GM18868 (cell line): ENCODE data around the gene SYT1.

Source experiments
- ATAC-seq: cut with Tn5 transposase; IDR thresholded peaks from one replicate; pipeline ENCODE4 v1.9.1; 2021; ENCODE audit warnings: mild to moderate bottlenecking, moderate library complexity; ENCODE audit not compliant: unreplicated experiment

The SYT1 gene

GRCh38 chr12:79127271-79127751 lies 262.7 kb downstream of the SYT1 start:
- peak; percentile 94 for ATAC-seq

DNA sequence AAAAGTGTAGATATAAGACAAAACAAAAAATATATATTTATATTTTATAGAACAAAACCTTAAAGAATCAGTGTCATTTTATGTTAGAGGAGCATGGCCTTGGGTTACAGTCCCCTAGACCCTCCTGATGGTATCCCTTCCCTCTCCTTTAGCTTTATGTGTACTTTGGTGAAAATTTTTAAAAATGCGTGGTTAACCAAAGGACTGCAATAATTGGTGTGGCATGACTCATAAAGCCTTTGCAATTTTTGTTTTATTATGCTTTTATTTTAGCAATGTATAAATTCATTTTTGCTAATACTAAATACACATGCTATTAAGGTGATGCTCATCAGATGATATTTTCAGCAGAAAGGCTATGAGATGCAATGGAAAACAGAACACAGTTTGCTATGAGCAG lies 264.4 kb downstream of the SYT1 start:
- no peak for ATAC-seq

- ATAC-seq = no peak
These were observed 274.3 kb downstream of the SYT1 start for GRCh38 chr12:79138872-79139271.

DNA sequence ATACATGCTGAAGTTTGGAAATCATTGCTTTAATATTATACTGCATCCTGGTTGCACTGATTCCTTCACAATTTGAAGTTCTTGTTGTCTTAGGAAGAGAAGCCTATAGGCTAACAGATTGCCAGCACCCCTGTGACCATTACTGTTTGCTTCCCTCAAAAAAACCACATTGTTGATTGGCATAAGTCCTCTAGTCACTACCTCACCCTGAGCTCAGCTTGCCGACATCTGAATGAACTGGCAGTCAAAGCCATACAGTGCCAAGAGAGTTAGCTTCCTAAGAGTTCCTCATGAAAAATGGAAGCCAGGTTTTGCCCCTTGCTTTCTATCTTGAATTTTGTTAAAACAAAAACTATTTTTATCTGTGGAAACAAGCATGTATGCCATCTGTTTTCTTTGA lies 276.1 kb downstream of the SYT1 start:
- no peak for ATAC-seq

- no peak for ATAC-seq
These were observed 277.2 kb downstream of the SYT1 start for GRCh38 chr12:79141776-79142175.

- ATAC-seq = no peak
These were observed 279.2 kb downstream of the SYT1 start for GRCh38 chr12:79143803-79144202.

- ATAC-seq = no peak
These were observed 287.4 kb downstream of the SYT1 start for GRCh38 chr12:79151956-79152355.

GRCh38 chr12:79155683-79156082 lies 291.1 kb downstream of the SYT1 start:
- no peak for ATAC-seq

DNA sequence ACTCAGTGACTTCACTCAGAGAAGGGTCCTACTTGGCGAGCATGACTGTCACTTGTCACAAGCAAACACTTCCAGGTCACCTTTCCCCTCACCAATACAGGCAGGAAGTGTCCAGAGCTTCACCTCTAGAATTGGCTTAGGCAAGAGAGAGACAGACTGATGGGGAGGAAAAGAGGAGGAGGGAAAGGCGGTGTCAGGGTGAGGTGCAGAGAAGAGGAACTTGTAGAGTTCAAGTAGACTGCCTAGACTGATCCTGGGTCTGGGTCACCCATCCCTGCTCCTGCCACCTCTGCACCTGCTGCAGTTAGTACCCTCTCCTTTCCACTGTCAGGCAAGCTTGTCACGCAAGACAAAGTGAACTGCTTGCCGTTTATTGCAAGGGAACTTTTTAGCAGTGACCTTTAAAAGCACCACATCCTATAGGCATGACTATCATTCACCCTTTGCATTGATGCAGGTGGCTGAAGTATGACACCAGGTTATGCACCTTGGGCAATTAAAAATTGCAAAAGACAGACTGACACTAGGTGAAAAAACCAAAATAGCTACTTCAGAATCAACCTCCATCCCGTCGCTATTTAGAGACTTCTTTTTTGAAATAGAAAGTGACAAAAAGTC lies 292.4 kb downstream of the SYT1 start:
- ATAC-seq = peak; percentile 63

GRCh38 chr12:79161249-79161934 lies 296.8 kb downstream of the SYT1 start:
- no peak for ATAC-seq

- no peak for ATAC-seq
These were observed 297.7 kb downstream of the SYT1 start for GRCh38 chr12:79162147-79162772.

GRCh38 chr12:79162948-79163347 lies 298.4 kb downstream of the SYT1 start:
- no peak for ATAC-seq

DNA sequence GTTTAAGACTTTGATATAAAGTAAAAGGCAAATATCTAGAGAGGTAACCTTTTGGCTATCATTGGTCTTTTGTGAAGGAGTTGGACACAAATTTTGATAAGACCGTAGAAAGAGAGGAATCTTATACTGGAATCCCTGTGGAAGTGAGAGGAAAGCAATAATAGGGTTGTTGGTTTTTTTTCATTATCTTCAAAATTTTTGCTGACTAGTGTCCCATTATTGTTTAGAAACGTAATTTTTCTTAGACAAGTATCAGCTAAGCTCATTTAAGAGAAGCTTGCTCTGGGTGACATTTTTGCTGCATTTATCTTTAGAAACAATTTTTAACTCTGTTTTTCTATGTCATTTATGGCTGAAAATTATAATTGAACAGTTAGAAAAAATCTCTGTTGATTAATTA lies 300.3 kb downstream of the SYT1 start:
- ATAC-seq = no peak

- ATAC-seq = no peak
These were observed 304.1 kb downstream of the SYT1 start for GRCh38 chr12:79168687-79169086.

DNA sequence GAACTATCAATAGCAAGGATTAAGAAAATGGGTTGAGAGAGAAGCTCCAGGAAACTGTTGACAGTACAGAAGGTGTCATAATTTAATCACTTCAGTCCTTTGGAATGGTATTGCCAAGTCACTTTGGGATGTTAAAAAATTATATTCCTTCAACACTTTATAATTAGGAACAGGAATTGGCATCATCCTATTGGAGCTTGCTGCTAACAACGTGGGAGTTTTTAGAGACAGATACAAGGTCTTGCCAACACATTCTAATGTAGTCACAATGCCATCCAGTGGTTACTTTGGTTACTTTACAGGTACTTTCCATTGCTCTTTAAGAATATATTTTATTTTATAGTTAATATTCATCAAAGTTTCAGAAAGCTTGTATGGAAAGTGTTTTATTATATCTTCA lies 310.1 kb downstream of the SYT1 start:
- peak; percentile 78 for ATAC-seq

DNA sequence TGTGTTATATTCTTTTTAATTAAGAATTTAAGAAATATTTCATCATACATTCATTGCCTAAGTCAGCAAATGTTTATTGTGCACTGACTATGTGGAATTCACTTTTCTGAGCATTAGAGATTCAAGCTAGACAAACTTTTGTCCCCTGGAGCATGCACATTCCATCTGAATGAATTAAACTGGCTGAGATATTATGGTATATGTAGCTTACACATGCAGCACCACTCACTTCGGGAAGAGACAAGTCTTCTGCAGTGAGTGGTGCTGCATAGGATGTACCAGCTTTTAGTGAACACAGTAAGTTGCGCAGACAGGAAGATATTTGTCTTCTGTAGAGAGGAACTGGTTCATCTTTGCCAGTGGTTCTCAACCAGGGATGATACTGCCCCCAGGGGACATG lies 318.4 kb downstream of the SYT1 start:
- ATAC-seq = no peak

GRCh38 chr12:79183926-79184325 lies 319.4 kb downstream of the SYT1 start:
- ATAC-seq = no peak

DNA sequence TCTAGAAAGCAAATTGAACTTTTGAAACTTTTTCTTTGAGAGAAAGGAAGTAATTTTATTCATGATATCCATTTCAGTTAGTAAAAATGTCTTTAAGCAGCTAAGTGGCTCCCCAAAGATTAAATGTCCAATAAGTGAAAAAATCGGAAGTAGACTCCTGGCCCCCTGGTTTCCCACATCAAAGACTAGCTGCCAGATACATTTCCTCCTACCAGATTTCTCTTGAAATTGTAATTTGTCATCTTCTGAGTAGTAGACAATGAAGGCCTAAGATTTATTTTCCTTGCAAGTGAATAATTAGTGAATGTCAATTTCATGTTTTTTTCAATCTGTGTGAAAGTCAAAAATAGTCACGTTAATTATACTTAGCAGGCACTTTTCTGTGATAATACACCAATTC lies 321.9 kb downstream of the SYT1 start:
- no peak for ATAC-seq

DNA sequence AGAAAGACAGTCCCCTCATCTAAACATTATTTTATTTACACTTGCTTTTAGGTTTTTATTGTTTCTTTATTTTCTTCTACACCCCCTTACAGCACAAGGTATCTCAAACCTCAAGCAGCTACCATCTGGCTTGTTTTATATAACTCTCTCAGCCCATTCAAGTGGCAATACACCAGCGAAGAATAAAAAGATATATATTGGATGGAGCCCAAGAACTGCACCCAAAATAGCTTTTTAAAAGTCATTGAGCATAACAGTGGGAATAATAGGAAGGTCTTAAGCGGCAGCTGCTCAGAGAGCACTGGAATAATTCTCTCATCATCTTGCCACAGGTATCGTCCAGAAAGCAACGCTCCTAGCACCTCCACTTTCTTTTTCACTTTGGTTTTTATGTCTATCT lies 322.5 kb downstream of the SYT1 start:
- ATAC-seq = no peak

DNA sequence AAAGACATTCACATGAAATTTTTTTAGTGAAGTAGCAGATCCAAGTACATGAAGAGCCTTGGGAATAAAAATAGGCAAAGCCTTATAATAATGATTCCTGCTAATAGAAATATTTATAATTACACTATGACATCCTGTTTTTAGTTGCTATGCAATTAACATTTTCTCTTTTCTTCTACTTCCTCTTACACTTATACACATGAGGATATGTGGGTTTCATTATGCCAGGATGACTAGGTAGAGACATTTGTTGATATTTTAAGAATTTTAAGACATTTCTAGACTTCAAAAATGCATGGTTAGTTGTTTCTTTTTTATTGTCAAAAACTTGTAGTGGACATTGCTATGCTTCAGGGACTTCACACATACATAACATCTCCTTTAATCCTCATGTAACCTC lies 326.8 kb downstream of the SYT1 start:
- peak; percentile 58 for ATAC-seq

DNA sequence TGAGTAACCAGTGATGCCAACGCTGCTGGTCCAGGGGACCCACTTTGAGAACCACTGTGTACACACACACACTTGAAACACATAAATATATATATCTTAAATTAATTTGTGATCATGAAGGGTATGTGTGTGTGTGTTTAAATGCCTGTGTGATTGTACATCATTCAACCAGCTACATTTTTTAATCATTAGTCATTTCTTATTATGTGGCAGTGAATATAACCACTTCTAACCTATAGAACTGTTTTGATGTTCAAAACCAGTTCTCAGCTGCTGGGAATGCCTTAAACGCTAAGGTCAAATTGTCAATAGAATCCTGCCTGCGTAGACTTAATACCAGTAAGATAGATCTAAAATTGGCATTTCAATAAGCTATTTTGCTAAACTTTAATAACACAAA lies 330.0 kb downstream of the SYT1 start:
- no peak for ATAC-seq

DNA sequence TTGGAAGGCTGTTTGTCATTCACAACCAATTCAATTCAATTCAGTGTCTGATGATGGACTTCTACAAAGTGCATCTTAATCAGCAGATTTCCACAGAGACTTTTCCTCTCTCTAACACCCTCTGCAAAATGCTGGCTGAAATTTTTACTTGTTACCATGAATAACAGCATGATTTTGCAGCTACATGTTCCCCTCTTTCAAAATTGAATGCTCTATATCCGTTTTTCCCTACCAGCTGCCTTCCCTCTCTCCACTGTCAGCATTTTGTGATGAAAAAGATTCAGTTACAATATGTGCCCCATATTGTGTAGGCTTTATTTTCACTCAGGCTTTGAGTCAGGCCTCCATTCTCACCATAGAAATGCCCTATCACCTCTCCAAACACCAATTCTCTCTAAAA lies 334.6 kb downstream of the SYT1 start:
- ATAC-seq = no peak
